Activated T-helper 2 cell treated with anti-CD3 and anti-CD28 coated beads, Interferon-gamma antibody, Interleukin-2, Interleukin-4, amounts not matched to agents 10 μg/mL and 5 μg/mL and 100 μg/mL, durations not matched to agents 14 hours and 24 hours and 36 hours (primary cell): ENCODE measurements around the gene CYGB. TPM values are rescaled to one million over a fixed set of nuclear protein-coding genes. Genes with fewer than 3 reads are reported as not detected.

Source experiments
- DNase-seq: peaks from one replicate; pipeline ENCODE4 v3.0.0; 2021; ENCODE audit warnings: low spot score
- H3K27ac Mint-ChIP-seq: one replicate; pipeline ENCODE4 v1.8.0; 2021; ENCODE audit warnings: mixed read lengths
- H3K27me3 Mint-ChIP-seq: one replicate; pipeline ENCODE4 v1.8.0; 2021; ENCODE audit warnings: low read depth, mixed read lengths
- H3K36me3 Mint-ChIP-seq: one replicate; pipeline ENCODE4 v1.8.0; 2021; ENCODE audit warnings: low read depth, mixed read lengths
- H3K4me1 Mint-ChIP-seq: one replicate; pipeline ENCODE4 v1.8.0; 2021; ENCODE audit warnings: low read depth, mixed read lengths
- H3K4me3 Mint-ChIP-seq: one replicate; pipeline ENCODE4 v1.8.0; 2021; ENCODE audit warnings: low read depth, mild to moderate bottlenecking, moderate library complexity, mixed read lengths
- H3K9me3 Mint-ChIP-seq: one replicate; pipeline ENCODE4 v1.8.0; 2021; ENCODE audit warnings: mixed read lengths
- intact Hi-C: fragments of 100-400 bp; cut with micrococcal nuclease; formaldehyde crosslinking; loops from one replicate; pipeline ENCODE4 v1.15.1; 2023
- total RNA-seq: library from RNA; stranded (reverse); gene quantifications from 2 replicates; pipeline ENCODE4 v1.2.3, GENCODE V29; 2022

Gene CYGB
- total RNA-seq, 1 donor from 2014 or later, result not detected

DNA sequence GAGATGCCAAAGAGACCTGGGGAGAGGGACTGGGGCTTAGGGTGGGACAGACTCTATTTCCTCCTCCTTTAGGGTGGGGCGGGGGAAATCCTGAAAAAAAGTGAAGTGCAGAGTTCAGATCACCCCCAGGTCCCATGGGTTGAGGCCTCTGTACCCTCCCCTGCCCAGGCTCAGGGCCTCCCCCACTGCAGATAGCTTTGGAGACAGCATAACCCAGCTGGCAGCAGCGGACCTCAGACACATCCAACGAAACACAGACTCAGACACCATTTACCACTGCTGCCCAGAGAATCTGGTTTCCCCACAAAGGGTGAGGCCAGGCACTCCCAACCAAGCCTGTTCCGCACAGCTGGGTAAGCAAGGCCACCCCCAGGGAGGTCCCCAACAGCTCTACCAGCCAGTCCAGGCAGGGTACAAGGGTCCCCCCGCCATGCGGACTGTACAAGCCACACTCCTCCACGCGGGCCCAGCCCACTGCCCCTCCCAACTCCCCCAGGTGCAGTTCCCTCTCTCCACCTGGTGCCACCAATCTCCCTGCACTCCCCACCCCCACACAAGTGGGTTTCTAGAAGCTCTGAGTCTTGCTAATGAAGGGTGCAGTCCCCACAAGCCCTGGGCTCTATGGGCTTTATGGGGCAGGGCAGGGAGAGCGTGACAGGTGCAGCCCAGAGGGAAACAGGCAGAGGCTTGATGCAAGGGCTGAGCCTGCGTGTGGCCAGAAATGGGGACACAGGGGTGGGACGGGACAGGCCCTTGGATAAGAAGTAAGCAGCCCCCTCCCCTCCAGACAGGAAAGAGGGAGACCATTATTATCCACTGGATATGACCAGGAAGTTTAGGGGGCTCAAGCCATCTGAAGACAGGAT is 45.2 kb downstream of the CYGB start:
- DNase-seq, result no peak
- peak overlapping the region; percentile 95 for H3K27ac Mint-ChIP-seq
- intact Hi-C loops, result no loop called here
- no peaks in the 10 kb centered on the region for H3K9me3 Mint-ChIP-seq
- H3K36me3 Mint-ChIP-seq, result peaks cover 9% of the 10 kb centered on the region
- H3K4me1 Mint-ChIP-seq, result peaks cover 30% of the 10 kb centered on the region
- no peaks in the 10 kb centered on the region for H3K27me3 Mint-ChIP-seq
- H3K4me3 Mint-ChIP-seq, result peak overlapping the region; percentile 60

DNA sequence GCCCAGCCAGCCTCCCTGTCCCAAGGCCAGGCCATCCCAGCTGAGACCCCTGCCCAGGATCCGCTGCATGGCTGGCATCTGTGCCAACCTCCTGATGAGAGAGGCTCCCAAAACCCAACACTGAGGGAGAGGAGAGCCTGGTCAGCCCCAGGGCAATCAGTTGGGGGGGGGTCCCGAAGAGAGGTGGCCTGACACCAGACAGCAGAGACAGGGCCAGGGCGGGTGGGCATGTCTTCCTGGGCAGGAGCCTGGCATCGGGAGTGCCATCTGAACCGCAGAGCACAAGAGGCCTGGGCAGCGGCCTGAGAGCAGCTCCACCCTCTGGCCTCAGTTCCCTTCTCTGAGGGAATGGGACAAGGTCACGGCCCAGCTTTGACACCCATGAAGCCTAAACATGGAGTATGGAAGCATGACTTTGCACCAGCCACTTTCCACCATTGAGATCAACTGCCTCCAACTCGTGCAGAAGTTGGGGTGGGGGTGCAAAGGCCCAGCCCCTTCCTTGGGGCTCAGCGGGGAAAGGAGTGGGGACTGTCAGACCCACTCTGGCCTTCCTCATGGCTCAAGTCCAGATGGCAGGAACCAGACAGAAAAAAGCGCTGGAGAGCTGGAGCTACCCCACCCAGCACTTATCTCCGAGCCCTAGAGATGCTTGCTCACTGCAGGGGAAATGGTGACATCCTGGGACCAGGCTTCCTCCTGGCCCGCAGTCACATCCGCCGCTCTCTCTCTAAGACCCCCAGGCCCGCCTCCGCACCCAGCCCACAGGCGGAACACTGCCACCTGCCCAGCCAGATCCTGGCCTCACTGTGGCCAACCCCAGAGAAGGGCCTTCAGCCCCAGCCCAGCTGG is 46.0 kb downstream of the CYGB start:
- peak; percentile 30 for DNase-seq
- intact Hi-C loops, result no loop called here
- peak overlapping the region; percentile 11 for H3K4me3 Mint-ChIP-seq
- no peaks in the 10 kb centered on the region for H3K27me3 Mint-ChIP-seq
- peak overlapping the region; percentile 95 for H3K27ac Mint-ChIP-seq
- no peaks in the 10 kb centered on the region for H3K9me3 Mint-ChIP-seq
- H3K4me1 Mint-ChIP-seq, result peaks cover 30% of the 10 kb centered on the region
- peaks cover 9% of the 10 kb centered on the region for H3K36me3 Mint-ChIP-seq

DNA sequence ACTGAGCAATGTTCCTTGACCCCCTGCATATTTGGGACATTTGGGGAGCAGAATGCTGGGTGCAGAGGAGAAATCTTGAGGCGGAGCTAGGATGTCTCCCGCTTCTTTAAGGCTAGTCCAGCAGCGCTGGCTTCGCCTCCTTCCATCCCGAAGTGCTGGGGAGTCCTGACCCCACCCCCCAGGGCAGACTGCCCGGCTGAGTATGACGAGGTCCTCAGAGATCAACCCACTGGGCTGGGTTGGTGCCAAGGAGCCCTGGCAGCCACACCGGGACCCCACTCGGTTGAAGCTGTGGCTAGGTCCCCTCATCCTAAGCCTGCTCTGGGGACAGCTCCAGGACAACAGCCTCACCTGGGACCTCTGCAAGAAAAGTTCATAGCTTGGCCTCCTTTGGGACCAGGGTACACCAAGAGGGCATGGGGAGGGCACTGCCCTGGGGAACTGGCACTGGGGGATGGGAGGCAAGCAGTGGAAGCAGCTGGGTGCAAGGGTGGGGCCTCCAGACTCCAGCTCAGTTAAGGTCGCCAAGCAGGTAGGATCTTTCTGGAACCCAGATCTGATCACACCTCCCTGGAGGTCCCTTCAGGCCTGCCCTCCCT is 47.3 kb downstream of the CYGB start:
- no peak for DNase-seq
- Mint-ChIP-seq H3K27ac (peak overlapping the region; percentile 11), H3K27me3 (no peaks in the 10 kb centered on the region), H3K9me3 (no peaks in the 10 kb centered on the region), H3K4me3 (no peak overlapping the region), H3K36me3 (peaks cover 9% of the 10 kb centered on the region), H3K4me1 (peaks cover 30% of the 10 kb centered on the region)
- intact Hi-C loops, result no loop called here

DNA sequence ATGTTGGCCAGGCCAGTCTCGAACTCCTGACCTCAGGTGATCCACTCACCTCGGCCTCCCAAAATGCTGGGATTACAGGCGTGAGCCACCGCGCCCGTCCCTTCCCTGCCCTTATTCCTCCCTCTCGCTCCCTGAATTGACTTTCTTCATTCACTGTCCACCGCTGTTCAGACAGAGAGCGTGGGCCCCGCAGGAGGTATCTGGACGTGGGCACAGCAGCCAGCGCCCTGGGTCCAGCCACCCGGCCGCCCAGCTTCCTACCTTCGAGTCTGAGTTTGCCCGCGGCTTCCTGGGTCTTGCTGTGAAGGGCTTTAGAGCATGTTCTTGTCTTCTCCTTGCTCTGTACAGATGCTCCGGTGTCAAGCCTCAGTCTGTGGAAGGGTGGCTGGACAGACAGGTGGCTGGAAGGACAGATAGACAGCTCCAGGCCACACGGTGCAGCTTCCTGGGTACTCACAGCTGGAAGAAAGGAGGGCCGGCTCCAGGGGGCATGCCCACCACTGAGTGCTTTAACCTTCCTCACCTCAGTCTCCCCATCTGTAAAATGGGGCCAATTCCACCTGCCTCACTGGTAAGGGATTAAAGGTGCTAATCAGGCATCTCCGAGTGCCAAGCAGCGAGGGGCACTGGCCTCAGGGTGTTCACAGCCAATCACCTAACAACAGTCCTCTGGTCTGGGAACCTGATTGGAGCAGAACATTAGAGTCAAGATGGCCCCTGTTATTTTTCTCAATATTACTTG is 49.9 kb downstream of the CYGB start:
- intact Hi-C loops, result no loop called here
- H3K4me3 Mint-ChIP-seq, result no peak overlapping the region
- peaks cover 12% of the 10 kb centered on the region for H3K36me3 Mint-ChIP-seq
- H3K27me3 Mint-ChIP-seq, result no peaks in the 10 kb centered on the region
- no peaks in the 10 kb centered on the region for H3K9me3 Mint-ChIP-seq
- DNase-seq, result no peak
- H3K4me1 Mint-ChIP-seq, result peaks cover 16% of the 10 kb centered on the region
- H3K27ac Mint-ChIP-seq, result no peak overlapping the region

DNA sequence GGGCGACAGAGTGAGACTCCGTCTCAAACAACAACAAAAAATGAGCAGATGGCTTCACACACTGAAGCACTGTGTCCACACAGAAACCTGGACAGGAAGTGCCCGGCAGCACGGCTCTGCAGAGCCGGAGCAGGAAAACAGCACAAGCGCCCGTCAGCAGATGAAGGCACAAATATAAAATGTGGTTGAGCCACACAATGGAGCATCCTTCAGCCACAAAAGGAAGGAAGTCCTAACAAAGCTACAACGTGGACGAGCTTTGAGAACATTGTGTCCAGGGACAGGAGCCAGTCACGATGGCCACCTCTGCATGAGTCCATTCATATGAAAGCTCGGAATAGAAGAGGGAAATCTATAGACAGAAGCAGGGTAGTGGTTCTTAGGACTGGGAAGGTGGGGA is 51.9 kb downstream of the CYGB start:
- Mint-ChIP-seq H3K9me3 (no peaks in the 10 kb centered on the region), H3K27ac (no peak overlapping the region), H3K4me1 (peaks cover 4% of the 10 kb centered on the region), H3K27me3 (no peaks in the 10 kb centered on the region), H3K4me3 (no peak overlapping the region), H3K36me3 (peaks cover 20% of the 10 kb centered on the region)
- intact Hi-C loops, result no loop called here
- DNase-seq, result no peak

DNA sequence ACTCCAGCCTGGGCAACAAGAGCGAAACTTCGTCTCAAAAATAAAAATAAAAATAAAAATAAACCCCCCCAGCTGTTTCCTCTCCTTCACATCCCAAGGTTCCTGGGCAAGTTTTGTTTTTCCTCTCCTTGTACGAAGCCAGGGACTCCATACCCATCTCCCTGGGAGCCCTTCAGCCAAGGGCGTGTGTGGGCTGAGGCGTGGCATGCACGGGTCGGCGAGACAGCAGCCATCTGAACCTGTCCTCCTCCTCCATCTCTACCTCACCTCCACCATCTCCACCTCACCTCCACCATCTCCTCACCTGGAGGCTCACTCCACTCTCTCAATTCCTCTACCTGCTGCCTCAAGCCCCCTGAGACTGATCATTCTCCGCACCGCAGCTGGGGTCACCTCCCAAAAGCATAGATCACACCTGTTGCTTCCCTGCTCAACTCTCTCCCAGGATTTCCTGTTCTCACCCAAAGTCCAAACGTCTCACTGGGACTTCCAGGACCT is 53.2 kb downstream of the CYGB start:
- peaks cover 3% of the 10 kb centered on the region for H3K4me1 Mint-ChIP-seq
- H3K27ac Mint-ChIP-seq, result no peak overlapping the region
- H3K4me3 Mint-ChIP-seq, result no peak overlapping the region
- no peaks in the 10 kb centered on the region for H3K27me3 Mint-ChIP-seq
- no peak for DNase-seq
- H3K9me3 Mint-ChIP-seq, result no peaks in the 10 kb centered on the region
- H3K36me3 Mint-ChIP-seq, result peaks cover 20% of the 10 kb centered on the region
- intact Hi-C loops, result no loop called here

DNA sequence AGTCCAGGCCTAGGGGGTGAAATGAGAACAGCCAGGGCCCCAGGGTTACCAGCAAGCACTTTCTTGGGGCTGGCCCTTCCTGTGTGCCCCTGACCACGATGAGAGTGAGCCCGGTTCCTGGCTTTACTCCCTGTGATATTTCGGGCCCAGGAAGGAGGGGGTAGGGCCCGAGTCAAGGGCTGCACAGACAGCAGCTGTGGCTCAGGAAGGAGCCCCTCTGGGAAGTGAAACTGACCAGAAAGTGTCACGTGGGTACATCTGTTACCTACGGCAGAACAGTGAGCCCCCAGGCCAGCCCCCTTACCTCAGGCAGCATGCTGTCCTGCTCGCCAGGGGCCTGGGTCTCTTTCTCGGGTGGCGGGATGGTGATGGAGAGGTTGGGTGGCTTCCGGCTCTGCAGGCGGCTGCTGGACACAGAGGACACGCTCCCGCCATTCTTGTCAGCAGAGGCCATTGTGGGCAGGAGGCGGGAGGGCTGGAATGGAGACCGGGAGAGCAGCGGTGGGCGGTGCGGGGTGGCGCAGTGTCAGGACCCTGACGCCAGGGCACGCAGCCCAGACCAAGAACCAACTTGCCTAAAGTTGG is 56.3 kb downstream of the CYGB start:
- Mint-ChIP-seq H3K4me1 (peaks cover 2% of the 10 kb centered on the region), H3K4me3 (no peak overlapping the region), H3K36me3 (peaks cover 24% of the 10 kb centered on the region), H3K27ac (no peak overlapping the region), H3K27me3 (no peaks in the 10 kb centered on the region), H3K9me3 (no peaks in the 10 kb centered on the region)
- no peak for DNase-seq
- intact Hi-C loops, result no loop called here

DNA sequence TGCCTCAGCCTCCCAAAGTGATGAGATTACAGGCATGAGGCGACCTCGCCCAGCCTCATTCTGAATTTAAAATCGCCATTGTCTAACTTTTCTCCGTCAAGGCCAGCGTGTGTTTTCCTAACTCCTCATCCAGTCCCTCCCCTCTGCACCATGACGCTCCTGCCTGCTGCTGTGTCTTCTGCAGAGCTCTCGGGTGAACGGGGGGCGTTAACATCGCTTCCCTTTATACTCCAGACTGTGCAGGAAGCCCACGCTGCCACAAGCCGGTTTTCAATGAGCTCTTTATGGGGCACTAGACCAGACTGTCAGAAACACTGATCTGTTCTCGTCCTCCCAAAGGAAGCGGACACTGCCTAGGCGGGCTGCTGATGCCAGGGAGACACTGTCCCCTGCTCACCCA is 56.9 kb downstream of the CYGB start:
- no peaks in the 10 kb centered on the region for H3K9me3 Mint-ChIP-seq
- H3K27ac Mint-ChIP-seq, result no peak overlapping the region
- no peak for DNase-seq
- no peak overlapping the region for H3K4me3 Mint-ChIP-seq
- H3K27me3 Mint-ChIP-seq, result no peaks in the 10 kb centered on the region
- peaks cover 24% of the 10 kb centered on the region for H3K36me3 Mint-ChIP-seq
- H3K4me1 Mint-ChIP-seq, result peaks cover 2% of the 10 kb centered on the region
- intact Hi-C loops, result no loop called here

DNA sequence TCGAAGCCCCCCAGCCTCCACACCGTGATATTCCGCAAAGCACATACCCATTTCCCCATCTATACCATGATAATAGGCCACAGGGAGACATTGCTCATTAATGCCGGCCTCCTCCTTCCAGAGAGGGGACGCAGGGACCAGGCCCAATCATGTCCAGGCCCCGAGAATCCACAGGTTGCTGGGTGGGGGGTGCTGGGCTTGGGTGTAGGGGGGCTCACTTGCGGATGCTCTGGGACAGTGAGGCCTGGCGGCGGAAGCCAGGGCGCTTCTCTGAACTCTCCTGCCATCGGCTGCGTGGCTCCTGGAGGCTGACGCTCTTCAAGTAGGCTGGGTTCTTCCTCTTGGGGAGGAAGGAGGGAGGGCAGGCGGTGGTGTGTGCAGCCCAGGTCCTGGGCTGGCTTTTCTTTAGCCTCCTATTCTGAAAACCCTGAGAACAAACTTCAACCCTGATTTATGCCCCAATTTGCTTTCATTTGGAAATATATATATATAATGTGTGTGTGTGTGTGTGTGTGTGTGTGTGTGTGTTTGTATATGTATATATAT is 57.9 kb downstream of the CYGB start:
- Mint-ChIP-seq H3K27ac (no peak overlapping the region), H3K36me3 (peaks cover 27% of the 10 kb centered on the region), H3K4me1 (peaks cover 2% of the 10 kb centered on the region), H3K9me3 (no peaks in the 10 kb centered on the region), H3K27me3 (no peaks in the 10 kb centered on the region), H3K4me3 (no peak overlapping the region)
- no peak for DNase-seq
- intact Hi-C loops, result no loop called here

DNA sequence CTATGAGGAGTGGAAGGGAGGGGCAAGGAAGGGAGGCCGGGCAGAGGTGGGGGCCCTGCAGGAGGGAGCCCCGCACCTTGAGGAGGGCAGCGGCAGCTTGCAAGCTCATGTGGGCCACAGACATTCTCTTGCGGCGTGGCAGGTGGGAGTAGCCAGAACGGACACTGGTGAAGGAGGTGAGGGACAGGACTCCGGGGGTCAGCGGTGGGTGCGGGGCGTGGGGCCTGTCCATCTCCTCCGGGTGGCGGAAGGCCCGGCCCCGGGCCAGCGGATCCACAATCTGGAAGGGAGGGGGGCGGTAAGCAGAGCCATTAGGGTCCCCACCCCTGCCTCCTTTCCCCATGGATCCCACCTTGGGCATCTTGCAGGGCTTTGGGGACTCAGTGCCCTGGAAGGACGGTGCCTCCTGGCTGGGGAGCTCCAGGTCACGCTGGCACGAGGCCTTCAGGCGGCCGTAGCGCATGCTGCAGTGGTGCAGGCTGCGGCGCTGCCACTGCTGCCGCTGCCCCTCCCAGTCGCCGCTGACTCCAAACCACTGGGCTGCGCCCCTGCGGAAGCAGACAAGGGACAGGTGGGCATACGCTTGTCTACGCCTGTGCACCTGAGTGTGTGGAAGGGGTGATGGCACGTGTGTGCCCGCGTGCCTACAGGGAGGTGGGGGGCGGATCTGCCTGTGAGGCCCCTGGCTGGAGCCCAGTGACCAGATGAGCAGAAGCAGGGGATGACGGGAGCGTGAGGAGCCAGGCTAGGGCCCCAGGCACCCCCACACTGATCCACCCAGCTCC is 58.6 kb downstream of the CYGB start:
- DNase-seq, result no peak
- Mint-ChIP-seq H3K27me3 (no peaks in the 10 kb centered on the region), H3K27ac (no peak overlapping the region), H3K36me3 (peaks cover 22% of the 10 kb centered on the region), H3K9me3 (no peaks in the 10 kb centered on the region), H3K4me1 (peaks cover 2% of the 10 kb centered on the region), H3K4me3 (no peak overlapping the region)
- intact Hi-C loops, result no loop called here

DNA sequence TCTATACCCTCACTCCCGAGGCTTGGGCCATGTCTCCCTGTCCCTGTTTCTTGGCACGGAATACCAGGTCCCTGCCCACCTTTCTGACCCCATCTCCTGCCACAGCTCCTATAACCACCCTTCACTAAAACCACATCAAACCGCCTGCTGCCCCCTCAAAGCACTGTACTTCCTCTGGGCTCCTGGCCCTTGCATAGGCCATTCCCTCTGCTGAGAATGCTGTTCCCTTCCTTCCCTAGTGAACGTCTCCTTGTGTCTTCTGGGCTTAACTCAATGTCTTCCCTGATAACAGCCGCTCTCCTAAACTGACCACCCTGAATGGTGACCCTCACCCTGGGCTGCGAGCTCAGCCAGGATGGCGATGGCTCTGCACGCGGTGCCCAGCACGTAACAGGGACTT is 59.4 kb downstream of the CYGB start:
- Mint-ChIP-seq H3K36me3 (peaks cover 25% of the 10 kb centered on the region), H3K9me3 (no peaks in the 10 kb centered on the region), H3K27me3 (no peaks in the 10 kb centered on the region), H3K27ac (peak overlapping the region; percentile 4), H3K4me3 (no peak overlapping the region), H3K4me1 (peaks cover 2% of the 10 kb centered on the region)
- intact Hi-C loops, result no loop called here
- DNase-seq, result no peak
